ENCODE results near the gene LRRC27.
A peak's percentile ranks its signal among the peaks of the same experiment; 100 is the strongest.

The LRRC27 gene

GRCh38 chr10:132357286-132358058, 25.5 kb downstream of the LRRC27 start:
- no peak for DNase-seq (ENCODE audit: low read depth in 2 of 2)

- no peak for DNase-seq (ENCODE audit: low read depth in 2 of 2)
Measured at GRCh38 chr10:132359305-132360040, 27.5 kb downstream of the LRRC27 start.

- peak; percentile 20 to 27 for DNase-seq (ENCODE audit: low read depth in 2 of 2)
Measured at GRCh38 chr10:132360766-132361447, 28.9 kb downstream of the LRRC27 start.

- no peak for DNase-seq (ENCODE audit: low read depth in 2 of 2)
Measured at GRCh38 chr10:132361581-132362101, 29.6 kb downstream of the LRRC27 start.

- no peak for DNase-seq (ENCODE audit: low read depth in 2 of 2)
Measured at GRCh38 chr10:132362151-132362611, 30.2 kb downstream of the LRRC27 start.

GRCh38 chr10:132363376-132363775, 31.4 kb downstream of the LRRC27 start:
- no peak for DNase-seq (ENCODE audit: low read depth in 2 of 2)

GRCh38 chr10:132363921-132364593, 32.1 kb downstream of the LRRC27 start:
- DNase-seq (ENCODE audit: low read depth in 2 of 2): no peak

GRCh38 chr10:132364594-132364970, 32.6 kb downstream of the LRRC27 start:
- peak; percentile 19 to 84 for DNase-seq (ENCODE audit: low read depth in 2 of 2)

GRCh38 chr10:132365102-132365501, 33.1 kb downstream of the LRRC27 start:
- DNase-seq (ENCODE audit: low read depth in 2 of 2): no peak

- DNase-seq (ENCODE audit: low read depth in 2 of 2): no peak
Measured at GRCh38 chr10:132366006-132366405, 34.0 kb downstream of the LRRC27 start.

- no peak for DNase-seq (ENCODE audit: low read depth in 2 of 2)
Measured at GRCh38 chr10:132366499-132366898, 34.5 kb downstream of the LRRC27 start.

GRCh38 chr10:132368391-132368790, 36.4 kb downstream of the LRRC27 start:
- DNase-seq (ENCODE audit: low read depth in 2 of 2): no peak

GRCh38 chr10:132368881-132369635, 37.1 kb downstream of the LRRC27 start:
- no peak for DNase-seq (ENCODE audit: low read depth in 2 of 2)

- no peak for DNase-seq (ENCODE audit: low read depth in 2 of 2)
Measured at GRCh38 chr10:132369636-132370185, 37.7 kb downstream of the LRRC27 start.

- DNase-seq (ENCODE audit: low read depth in 2 of 2): no peak
Measured at GRCh38 chr10:132370426-132371340, 38.7 kb downstream of the LRRC27 start.

- no peak for DNase-seq (ENCODE audit: low read depth in 2 of 2)
Measured at GRCh38 chr10:132371641-132372081, 39.7 kb downstream of the LRRC27 start.

GRCh38 chr10:132372516-132373095, 40.6 kb downstream of the LRRC27 start:
- no peak for DNase-seq (ENCODE audit: low read depth in 2 of 2)

- no peak for DNase-seq (ENCODE audit: low read depth in 2 of 2)
Measured at GRCh38 chr10:132373241-132373955, 41.4 kb downstream of the LRRC27 start.
